IMR-90 (cell line): ENCODE measurements around the gene MYO5A. TPM values are rescaled to one million over a fixed set of nuclear protein-coding genes. Genes with fewer than 3 reads are reported as not detected.

Experiments
- ATAC-seq: fragments of 200-7000 bp; cut with Tn5 transposase; 2 replicates; pipeline ENCODE4 v1.9.1; 2020; ENCODE audit warnings: low read depth, mild to moderate bottlenecking, moderate library complexity
- BruUV-seq: library from RNA; stranded (reverse); fragments of 400-500 nt; replicated peaks from 2 replicates; lab custom pipeline; 2021; lab: Mats Ljungman, UMichigan
- CTCF ChIA-PET: fragments of 300-600 bp; formaldehyde crosslinking; extraction: SDS; loops from one replicate; lab custom pipeline; 2021; ENCODE audit warnings: antibody characterized with exemption; lab: Yijun Ruan, JAX
- POLR2A ChIA-PET: fragments of 300-600 bp; sonication (Branson Sonifier 250); formaldehyde crosslinking; loops from one replicate; lab custom pipeline; 2022; ENCODE audit warnings: antibody characterized with exemption; ENCODE audit not compliant: unreplicated experiment; lab: Charles Lee
- DNase-seq: peaks from one replicate; pipeline ENCODE4 v3.0.0; 2013
- H2AFZ ChIP-seq: replicated peaks from 2 replicates; pipeline ENCODE3; 2013; ENCODE audit warnings: low read length, mild to moderate bottlenecking; ENCODE audit not compliant: poor library complexity
- H2AK5ac ChIP-seq: 2 replicates; pipeline ENCODE4 v1.6.1; 2013; ENCODE audit warnings: low read depth, low read length, inconsistent platforms
- H2AK9ac ChIP-seq: replicated peaks from 2 replicates; pipeline ENCODE3; 2013; ENCODE audit warnings: mild to moderate bottlenecking, low read depth, low read length, moderate library complexity; ENCODE audit not compliant: poor library complexity
- H2BK120ac ChIP-seq: 2 replicates; pipeline ENCODE4 v1.6.1; 2013; ENCODE audit warnings: low read depth, low read length, inconsistent platforms
- H2BK15ac ChIP-seq: 3 replicates; pipeline ENCODE4 v1.6.1; 2013; ENCODE audit warnings: low read depth, low read length, inconsistent platforms
- H2BK20ac ChIP-seq: 2 replicates; pipeline ENCODE4 v1.6.1; 2013; ENCODE audit warnings: low read depth, mild to moderate bottlenecking, inconsistent platforms, low read length, moderate library complexity
- H2BK5ac ChIP-seq: 2 replicates; pipeline ENCODE4 v1.6.1; 2013; ENCODE audit warnings: mild to moderate bottlenecking, low read depth, low read length, inconsistent platforms; ENCODE audit not compliant: poor library complexity, severe bottlenecking
- H3K14ac ChIP-seq: replicated peaks from 2 replicates; pipeline ENCODE4 v1.6.1; 2013; ENCODE audit warnings: low read depth, low read length, inconsistent platforms
- H3K18ac ChIP-seq: 2 replicates; pipeline ENCODE4 v1.6.1; 2013; ENCODE audit warnings: low read depth, low read length, control low read depth
- H3K23ac ChIP-seq: 2 replicates; pipeline ENCODE4 v1.6.1; 2013; ENCODE audit warnings: low read depth, low read length, inconsistent platforms
- H3K27ac ChIP-seq: 2 replicates; pipeline ENCODE4 v1.5.1; 2013; ENCODE audit warnings: mild to moderate bottlenecking, control low read depth, low read length; ENCODE audit not compliant: insufficient read depth
- H3K27me3 ChIP-seq: 2 replicates; pipeline ENCODE4 v1.6.1; 2013; ENCODE audit warnings: low read length; ENCODE audit not compliant: control insufficient read depth, insufficient read depth
- H3K36me3 ChIP-seq: 2 replicates; pipeline ENCODE4 v1.6.1; 2013; ENCODE audit warnings: low read length, mixed read lengths; ENCODE audit not compliant: control insufficient read depth, insufficient read depth
- H3K4ac ChIP-seq: 2 replicates; pipeline ENCODE4 v1.6.1; 2013; ENCODE audit warnings: low read depth, low read length, inconsistent platforms
- H3K4me1 ChIP-seq: 2 replicates; pipeline ENCODE4 v1.6.1; 2013; ENCODE audit warnings: low read length, mixed read lengths; ENCODE audit not compliant: control insufficient read depth, insufficient read depth
- H3K4me2 ChIP-seq: 2 replicates; pipeline ENCODE4 v1.6.1; 2013; ENCODE audit warnings: low read depth, mild to moderate bottlenecking, control low read depth, low read length, moderate library complexity
- H3K4me3 ChIP-seq: 2 replicates; pipeline ENCODE4 v1.5.1; 2013; ENCODE audit warnings: low read depth, mild to moderate bottlenecking, control low read depth, low read length, moderate library complexity; ENCODE audit not compliant: insufficient read depth
- H3K56ac ChIP-seq: 2 replicates; pipeline ENCODE4 v1.6.1; 2013; ENCODE audit warnings: low read length, inconsistent platforms; ENCODE audit not compliant: insufficient read depth; ENCODE audit errors: extremely low read depth
- H3K79me1 ChIP-seq, 2 experiments: 2 replicates each; pipeline ENCODE4 v1.6.1; 2013; ENCODE audit warnings: low read length in 2 of 2, inconsistent platforms in 1 of 2, low read depth in 1 of 2
- H3K9ac ChIP-seq: 2 replicates; pipeline ENCODE4 v1.6.1; 2013; ENCODE audit warnings: low read depth, low read length, control low read depth
- H3K9me1 ChIP-seq: 2 replicates; pipeline ENCODE4 v1.6.1; 2013; ENCODE audit warnings: low read length, inconsistent platforms; ENCODE audit not compliant: insufficient read depth
- H3K9me3 ChIP-seq: 2 replicates; pipeline ENCODE4 v1.6.1; 2013; ENCODE audit warnings: low read length; ENCODE audit not compliant: control insufficient read depth, insufficient read depth
- H4K20me1 ChIP-seq: 2 replicates; pipeline ENCODE4 v1.6.1; 2013; ENCODE audit warnings: low read length, inconsistent platforms; ENCODE audit not compliant: insufficient read depth
- H4K5ac ChIP-seq: 2 replicates; pipeline ENCODE4 v1.6.1; 2013; ENCODE audit warnings: mild to moderate bottlenecking, low read depth, low read length, control low read depth
- H4K8ac ChIP-seq, 2 experiments: 2 replicates each; pipeline ENCODE4 v1.6.1; 2013; ENCODE audit warnings: low read depth in 2 of 2, low read length in 2 of 2, control low read depth in 1 of 2, inconsistent platforms in 1 of 2
- H4K91ac ChIP-seq: 2 replicates; pipeline ENCODE4 v1.6.1; 2013; ENCODE audit warnings: low read depth, low read length, inconsistent platforms; ENCODE audit not compliant: insufficient read depth
- BHLHE40 ChIP-seq: fragments of 150-350 bp; IDR thresholded peaks from 2 replicates; pipeline ENCODE4 v1.6.1; 2016; ENCODE audit warnings: mild to moderate bottlenecking, low read depth, low read length
- CEBPB ChIP-seq: IDR thresholded peaks from 2 replicates; pipeline ENCODE4 v1.6.1; 2012; ENCODE audit warnings: low read depth, low read length, improper control_type of control experiment
- CHD1 ChIP-seq: IDR thresholded peaks from 2 replicates; pipeline ENCODE4 v1.6.1; 2012; ENCODE audit warnings: low read depth, low read length, improper control_type of control experiment
- CTCF ChIP-seq: conservative IDR thresholded peaks from 2 replicates; pipeline ENCODE4 v1.5.1; 2012; ENCODE audit warnings: mild to moderate bottlenecking, low read depth, low read length, improper control_type of control experiment
- ELK1 ChIP-seq: fragments of 150-350 bp; IDR thresholded peaks from 2 replicates; pipeline ENCODE4 v1.6.1; 2016; ENCODE audit warnings: low read depth, mild to moderate bottlenecking, low read length, moderate library complexity, borderline replicate concordance
- FOS ChIP-seq: fragments of 150-350 bp; IDR thresholded peaks from 2 replicates; pipeline ENCODE4 v1.6.1; 2016; ENCODE audit warnings: low read depth, low read length
- MAFK ChIP-seq: IDR thresholded peaks from 2 replicates; pipeline ENCODE4 v1.6.1; 2012; ENCODE audit warnings: low read depth, low read length, improper control_type of control experiment
- MAZ ChIP-seq: IDR thresholded peaks from 2 replicates; pipeline ENCODE4 v1.6.1; 2012; ENCODE audit warnings: low read depth, mild to moderate bottlenecking, low read length, improper control_type of control experiment, moderate library complexity, borderline replicate concordance
- MXI1 ChIP-seq: IDR thresholded peaks from 2 replicates; pipeline ENCODE4 v1.6.1; 2012; ENCODE audit warnings: low read depth, mild to moderate bottlenecking, low read length, moderate library complexity, borderline replicate concordance
- NFE2L2 ChIP-seq: fragments of 150-350 bp; IDR thresholded peaks from 2 replicates; pipeline ENCODE4 v1.6.1; 2016; ENCODE audit warnings: low read depth, mild to moderate bottlenecking, low read length
- POLR2A ChIP-seq: IDR thresholded peaks from 2 replicates; pipeline ENCODE4 v1.6.1; 2012; ENCODE audit warnings: mild to moderate bottlenecking, low read depth, low read length
- RAD21 ChIP-seq: IDR thresholded peaks from 2 replicates; pipeline ENCODE4 v1.6.1; 2012; ENCODE audit warnings: low read length, improper control_type of control experiment
- RCOR1 ChIP-seq: IDR thresholded peaks from 2 replicates; pipeline ENCODE4 v1.6.1; 2012; ENCODE audit warnings: mild to moderate bottlenecking, low read length, improper control_type of control experiment; ENCODE audit not compliant: insufficient replicate concordance
- SMC3 ChIP-seq: fragments of 150-350 bp; IDR thresholded peaks from 2 replicates; pipeline ENCODE4 v1.6.1; 2016; ENCODE audit warnings: low read depth, mild to moderate bottlenecking, antibody characterized with exemption, low read length, moderate library complexity
- USF2 ChIP-seq: fragments of 150-350 bp; IDR thresholded peaks from 2 replicates; pipeline ENCODE4 v1.6.1; 2017; ENCODE audit warnings: mild to moderate bottlenecking, antibody characterized with exemption, low read length, low read depth
- WGBS, 2 experiments: methylation state at CpG; one replicate each; pipeline versions ENCODE4 v1.1.5 to v1.1.7; 2013; ENCODE audit warnings: missing lambda C conversion rate in 2 of 2; ENCODE audit not compliant: insufficient read length in 1 of 2; ENCODE audit errors: extremely low coverage in 2 of 2; 5-methylcytosine and 5-hydroxymethylcytosine counted together
- dilution Hi-C: fragments of 300-500 bp; cut with HindIII; formaldehyde crosslinking; loops from one replicate; pipeline ENCODE4 v1.14.3; 2018; ENCODE audit warnings: low sequenced_read_pairs; ENCODE audit not compliant: unreplicated experiment
- in situ Hi-C: fragments of 300-500 bp; cut with MboI; formaldehyde crosslinking; loops from 3 replicates; pipeline ENCODE4 v1.14.3; 2019; ENCODE audit warnings: low sequenced_read_pairs, inconsistent platforms, mixed read lengths
- intact Hi-C: fragments of 100-400 bp; cut with micrococcal nuclease; formaldehyde crosslinking; loops from 2 replicates; pipeline ENCODE4 v1.10.0; 2022
- polyA plus RNA-seq, 3 experiments: library from polyadenylated mRNA; depleted of rRNA; stranded (reverse); fragments of >200 nt; gene quantifications; 2 replicates each; pipeline ENCODE4 v1.2.3, GENCODE V29; 2012; ENCODE audit warnings: low replicate concordance in 1 of 3
- total RNA-seq: library from RNA; depleted of rRNA; stranded (reverse); fragments of >200 nt; gene quantifications from 2 replicates; pipeline ENCODE4 v1.2.3, GENCODE V29; 2012

MYO5A gene
- total and polyA plus RNA-seq, 2 of the 4 experiments (the other 2 are of a cell fraction) = 19.4 to 69.2 TPM

- no peak overlapping the region for H2AK5ac ChIP-seq
- H3K36me3 ChIP-seq = no peaks in the 10 kb centered on the region
- H3K4me1 ChIP-seq = peaks cover 8% of the 10 kb centered on the region
- DNase-seq (no peak), ATAC-seq (no peak)
- ChIA-PET CTCF (no interaction called here), POLR2A (no interaction called here)
- H3K27ac ChIP-seq = no peak overlapping the region
- H2BK15ac ChIP-seq = no peak overlapping the region
- H4K91ac ChIP-seq = no peak overlapping the region
- peaks cover 5% of the 10 kb centered on the region; the same call in 1 of the 2 replicates for H3K9me1 ChIP-seq
- no peaks in the 10 kb centered on the region for H4K20me1 ChIP-seq
- no peak overlapping the region for H2AFZ ChIP-seq
- no peak overlapping the region for H2BK20ac ChIP-seq
- no peak overlapping the region for H3K9ac ChIP-seq
- H3K4me3 ChIP-seq = no peak overlapping the region
- WGBS, 2 experiments = 40% methylated on average over 1 of the region's 4 CpGs; no CpG with 5 or more reads in 1 of the 2 experiments
- H4K8ac ChIP-seq = no peak overlapping the region
- no peak overlapping the region for H3K56ac ChIP-seq
- H3K18ac ChIP-seq = no peak overlapping the region
- dilution Hi-C loops (no loop called here), intact Hi-C loops (no loop called here), in situ Hi-C loops (no loop called here)
- no peak overlapping the region for H4K5ac ChIP-seq
- H3K4me2 ChIP-seq = no peak overlapping the region
- no peak overlapping the region for H2BK120ac ChIP-seq
- H3K14ac ChIP-seq = no peak overlapping the region
- no peak overlapping the region for H2AK9ac ChIP-seq
- no peak overlapping the region for H3K4ac ChIP-seq
- H3K23ac ChIP-seq = no peak overlapping the region
- H3K9me3 ChIP-seq = no peaks in the 10 kb centered on the region
- peaks cover 28% of the 10 kb centered on the region for H3K27me3 ChIP-seq
- BruUV-seq = no TSS peak
- H2BK5ac ChIP-seq = no peak overlapping the region
- no peaks in the 10 kb centered on the region for H3K79me1 ChIP-seq
- TF ChIP-seq MAFK (no peak), USF2 (no peak), NFE2L2 (no peak), RCOR1 (no peak), RAD21 (no peak), CTCF (no peak), MXI1 (no peak), POLR2A (no peak), CEBPB (no peak), BHLHE40 (no peak), MAZ (no peak), FOS (no peak), CHD1 (no peak), SMC3 (no peak), ELK1 (no peak)
Observed at GRCh38 chr15:52289629-52290081, 239.0 kb downstream of the MYO5A start.
